Mucosa of descending colon (tissue), 3 donors: ENCODE results near the gene NBEAL2. TPM values are rescaled to one million over a fixed set of nuclear protein-coding genes. Genes with fewer than 3 reads are reported as not detected.

Source experiments
- ATAC-seq: fragments of 200-7000 bp; cut with Tn5 transposase; one replicate; pipeline ENCODE4 v1.9.1; 2020; ENCODE audit warnings: mild to moderate bottlenecking, moderate library complexity
- DNase-seq, 3 donors: peaks; one replicate each; pipeline ENCODE4 v3.0.0-alpha.2; 2020
- H3K36me3 ChIP-seq: fragments of 200-600 bp; one replicate; pipeline ENCODE4 v1.8.0; 2021; ENCODE audit warnings: low read depth, mild to moderate bottlenecking
- H3K4me1 ChIP-seq: fragments of 200-600 bp; one replicate; pipeline ENCODE4 v1.8.0; 2021; ENCODE audit warnings: low read depth, mild to moderate bottlenecking
- H3K4me3 ChIP-seq: fragments of 200-600 bp; one replicate; pipeline ENCODE4 v1.8.0; 2021; ENCODE audit warnings: mild to moderate bottlenecking
- H3K9me3 ChIP-seq: fragments of 200-600 bp; one replicate; pipeline ENCODE4 v1.8.0; 2021; ENCODE audit warnings: mild to moderate bottlenecking
- intact Hi-C, 2 donors: fragments of 100-400 bp; cut with DNase I in 1 of 2; cut with micrococcal nuclease in 1 of 2; formaldehyde crosslinking; loops; one replicate each; pipeline versions ENCODE4 v1.11.0 to v1.11.1; 2022; cut with DNase I, micrococcal nuclease
- total RNA-seq, 3 donors: library from RNA; stranded (reverse); fragmentation: NEBNext Ultra II Directional in 2 of 3; extraction: Animal tissue kit (Norgen Biotek cat#: 25700) in 2 of 3; gene quantifications; one replicate each; pipeline versions ENCODE4 v1.2.1 to v1.2.4, GENCODE V29; 2021 to 2023
- TF ChIP-seq, protein P1 (sequence below): fragments of 200-600 bp; IDR thresholded peaks from one replicate; pipeline ENCODE4 v1.8.0; 2022; ENCODE audit warnings: antibody characterized with exemption, mild to moderate bottlenecking
- donor health status: DM: no; HTN: no; CAD: no; lungs with moderate emphysema.
- donor health status: DM: no; HTN: no; CAD: no.
- donor health status: DM: no; HTN: yes; CAD: no.

The NBEAL2 gene
- total RNA-seq, 3 donors from 2014 or later: 49.2 to 94.0 (median 53.7) TPM

DNA sequence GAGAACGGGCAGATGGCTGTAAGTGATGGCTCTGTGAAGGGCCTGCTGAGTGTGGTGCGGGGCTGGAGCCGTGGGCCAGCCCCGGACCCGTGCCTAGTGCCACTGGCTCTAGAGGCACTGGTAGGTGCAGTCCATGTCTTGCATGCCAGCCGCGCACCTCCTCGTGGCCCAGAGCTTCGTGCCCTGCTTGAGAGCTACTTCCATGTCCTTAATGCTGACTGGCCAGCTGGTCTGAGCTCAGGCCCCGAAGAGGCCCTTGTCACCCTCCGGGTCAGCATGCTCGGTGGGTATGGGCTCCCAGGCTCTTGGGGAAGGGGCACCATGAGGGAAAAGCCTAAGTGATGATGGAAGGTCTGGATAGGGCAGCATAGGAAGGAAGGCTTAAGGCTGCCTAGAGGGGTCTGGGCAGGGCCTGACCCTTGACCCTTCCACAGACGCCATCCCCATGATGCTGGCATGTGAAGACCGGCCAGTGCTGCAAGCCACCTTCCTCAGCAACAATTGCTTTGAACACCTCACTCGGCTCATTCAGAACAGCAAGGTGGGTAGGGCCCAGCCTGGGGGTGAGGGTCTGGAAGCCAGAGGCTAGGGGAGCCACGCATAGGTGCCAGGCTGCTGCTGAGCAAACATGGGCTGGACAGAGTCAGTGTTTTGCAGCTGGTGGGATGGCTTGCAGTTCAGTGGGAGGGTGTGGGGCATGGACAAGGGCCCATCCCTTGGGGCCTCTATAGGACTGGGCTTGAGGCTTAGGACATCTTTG, 12.1 kb downstream of the NBEAL2 start:
- ATAC-seq (no peak), DNase-seq (peak in 1 of 3 donors; percentile 50)
- Histone ChIP-seq H3K4me1 (peaks cover 17% of the 10 kb centered on the region), H3K4me3 (no peak overlapping the region), H3K36me3 (no peaks in the 10 kb centered on the region), H3K9me3 (no peaks in the 10 kb centered on the region)
- intact Hi-C loops: loop anchor here in 1 of 2 donors (10.0 kb wide), 1 partner anchor 287 kb away; the partner anchor contains the start of gene TMIE
- TF ChIP-seq, protein P1, sequence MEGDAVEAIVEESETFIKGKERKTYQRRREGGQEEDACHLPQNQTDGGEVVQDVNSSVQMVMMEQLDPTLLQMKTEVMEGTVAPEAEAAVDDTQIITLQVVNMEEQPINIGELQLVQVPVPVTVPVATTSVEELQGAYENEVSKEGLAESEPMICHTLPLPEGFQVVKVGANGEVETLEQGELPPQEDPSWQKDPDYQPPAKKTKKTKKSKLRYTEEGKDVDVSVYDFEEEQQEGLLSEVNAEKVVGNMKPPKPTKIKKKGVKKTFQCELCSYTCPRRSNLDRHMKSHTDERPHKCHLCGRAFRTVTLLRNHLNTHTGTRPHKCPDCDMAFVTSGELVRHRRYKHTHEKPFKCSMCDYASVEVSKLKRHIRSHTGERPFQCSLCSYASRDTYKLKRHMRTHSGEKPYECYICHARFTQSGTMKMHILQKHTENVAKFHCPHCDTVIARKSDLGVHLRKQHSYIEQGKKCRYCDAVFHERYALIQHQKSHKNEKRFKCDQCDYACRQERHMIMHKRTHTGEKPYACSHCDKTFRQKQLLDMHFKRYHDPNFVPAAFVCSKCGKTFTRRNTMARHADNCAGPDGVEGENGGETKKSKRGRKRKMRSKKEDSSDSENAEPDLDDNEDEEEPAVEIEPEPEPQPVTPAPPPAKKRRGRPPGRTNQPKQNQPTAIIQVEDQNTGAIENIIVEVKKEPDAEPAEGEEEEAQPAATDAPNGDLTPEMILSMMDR: no peak

DNA sequence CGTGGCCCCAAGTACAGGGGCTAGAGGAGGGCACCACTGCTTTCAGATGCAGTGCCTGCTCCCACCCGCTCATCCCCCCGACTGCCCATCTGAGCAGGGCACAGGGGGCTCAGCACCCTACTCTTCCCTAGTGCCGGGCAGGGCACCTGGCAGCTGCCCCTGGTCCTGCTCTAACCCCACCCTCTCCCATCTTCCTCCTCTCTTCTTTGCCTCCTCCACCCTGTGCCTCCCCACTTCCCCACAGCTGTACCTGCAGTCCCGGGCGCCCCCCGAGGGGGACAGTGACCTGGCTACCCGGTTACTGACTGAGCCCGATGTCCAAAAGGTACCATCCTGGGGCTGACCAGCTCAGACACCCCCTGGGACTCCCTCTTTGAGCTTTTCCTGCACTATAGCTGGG, 12.8 kb downstream of the NBEAL2 start:
- TF ChIP-seq, protein P1: no peak
- Histone ChIP-seq H3K9me3 (no peaks in the 10 kb centered on the region), H3K4me3 (no peak overlapping the region), H3K4me1 (peaks cover 10% of the 10 kb centered on the region), H3K36me3 (no peaks in the 10 kb centered on the region)
- intact Hi-C loops: loop anchor here in 1 of 2 donors (10.0 kb wide), 1 partner anchor 287 kb away; the partner anchor contains the start of gene TMIE
- ATAC-seq: no peak
- DNase-seq: peak in 1 of 3 donors; percentile 40

DNA sequence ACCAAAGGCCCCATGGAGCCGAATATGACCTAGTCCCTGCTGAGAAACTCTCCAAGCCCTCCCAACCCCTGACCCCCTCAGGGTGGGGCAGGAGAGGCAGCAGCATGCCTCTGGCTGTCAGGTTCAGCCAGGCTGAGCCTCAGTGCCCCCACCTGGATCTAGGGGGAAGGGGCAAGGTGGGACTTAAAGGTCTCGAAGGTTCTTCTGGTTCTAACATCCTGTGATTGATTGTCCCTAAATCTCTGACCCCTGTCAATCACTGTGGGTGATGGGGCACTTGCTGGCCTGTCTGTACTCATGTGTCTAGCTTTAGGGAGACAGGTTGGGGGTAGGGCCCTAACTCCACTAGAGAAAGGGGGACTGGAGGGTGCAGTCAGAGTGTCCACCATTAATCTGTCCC, 13.8 kb downstream of the NBEAL2 start:
- Histone ChIP-seq H3K4me1 (no peaks in the 10 kb centered on the region), H3K9me3 (no peaks in the 10 kb centered on the region), H3K4me3 (no peak overlapping the region), H3K36me3 (no peaks in the 10 kb centered on the region)
- DNase-seq: no peak
- ATAC-seq: no peak
- TF ChIP-seq, protein P1: no peak
- intact Hi-C loops: loop anchor here in 1 of 2 donors (10.0 kb wide), 1 partner anchor 288 kb away; the partner anchor contains the start of gene TMIE

DNA sequence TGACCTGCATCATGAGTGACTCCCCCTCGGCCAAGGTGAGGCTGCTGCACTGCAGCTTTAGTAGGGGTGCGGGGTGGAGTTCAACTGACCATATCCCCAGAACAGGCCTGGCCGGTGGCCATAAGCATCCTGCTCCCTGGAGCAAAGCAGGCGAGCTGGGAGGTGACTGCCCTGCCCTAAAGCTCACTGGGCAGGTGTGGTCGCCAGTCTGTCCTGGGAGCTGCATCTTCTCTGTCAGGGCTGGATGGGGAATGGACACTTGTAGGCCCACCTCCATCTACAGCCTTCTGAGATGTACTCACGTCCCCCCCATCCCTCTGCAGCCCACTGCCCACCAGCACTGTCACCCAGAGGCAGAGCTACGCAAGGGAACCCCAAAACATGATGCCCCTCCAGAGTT, 14.5 kb downstream of the NBEAL2 start:
- intact Hi-C loops: loop anchor here in 1 of 2 donors (10.0 kb wide), 1 partner anchor 289 kb away; the partner anchor contains the start of gene TMIE
- H3K4me1 ChIP-seq: no peaks in the 10 kb centered on the region
- no peaks in the 10 kb centered on the region for H3K36me3 ChIP-seq

DNA sequence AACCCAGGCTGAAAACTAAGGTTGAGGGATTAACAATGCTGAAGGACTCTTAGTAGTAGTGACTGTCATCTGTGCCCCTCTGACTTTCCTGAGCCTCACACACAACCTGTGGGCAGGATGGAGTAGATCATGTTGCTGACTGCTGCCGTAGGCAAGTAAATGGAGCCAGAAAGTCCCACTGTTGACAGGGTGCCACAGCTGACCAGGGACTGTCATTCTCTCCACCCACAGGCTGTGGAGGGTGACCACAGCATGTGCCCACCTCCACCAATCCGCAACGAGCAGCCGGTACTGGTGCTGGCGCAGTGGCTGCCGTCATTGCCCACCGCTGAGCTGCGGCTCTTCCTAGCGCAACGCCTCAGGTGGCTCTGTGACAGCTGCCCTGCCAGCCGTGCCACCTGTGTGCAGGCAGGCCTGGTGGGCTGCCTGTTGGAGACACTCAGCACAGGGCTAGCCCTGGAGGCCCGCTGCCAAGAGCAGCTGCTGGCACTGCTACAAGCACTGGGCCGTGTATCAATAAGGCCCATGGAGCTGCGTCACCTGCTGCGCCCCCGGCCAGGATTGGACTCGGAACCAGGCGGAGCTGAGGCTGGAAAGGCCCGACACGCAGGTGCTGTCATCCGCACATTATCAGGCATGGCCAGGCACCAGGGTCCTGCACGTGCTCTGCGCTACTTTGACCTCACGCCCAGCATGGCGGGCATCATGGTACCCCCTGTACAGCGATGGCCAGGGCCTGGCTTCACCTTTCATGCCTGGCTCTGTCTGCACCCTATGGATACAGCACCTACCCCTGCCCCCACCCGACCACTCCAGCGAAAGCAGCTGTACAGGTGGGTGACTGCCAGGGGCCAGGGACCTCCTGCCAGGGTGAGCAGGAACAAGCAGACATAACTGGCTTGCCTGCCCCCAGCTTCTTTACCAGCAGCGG, 15.6 kb downstream of the NBEAL2 start:
- H3K4me1 ChIP-seq: no peaks in the 10 kb centered on the region
- no peak for ATAC-seq
- intact Hi-C loops: loop anchor here (5.0 to 10.0 kb wide), 3 partner anchors 68 to 290 kb away; partner anchors contain the start of gene TMIE (in 1 of the 2)
- no peaks in the 10 kb centered on the region for H3K9me3 ChIP-seq
- TF ChIP-seq, protein P1: no peak
- H3K36me3 ChIP-seq: no peaks in the 10 kb centered on the region
- no peak overlapping the region for H3K4me3 ChIP-seq
- peak in 1 of 3 donors; percentile 17 for DNase-seq

More for the DNA sequence above, 14.5 kb downstream of the NBEAL2 start:
- ATAC-seq (no peak), DNase-seq (no peak)
- Histone ChIP-seq H3K4me3 (no peak overlapping the region), H3K9me3 (no peaks in the 10 kb centered on the region)
- TF ChIP-seq, protein P1: no peak
